ENCODE data around the gene CD40LG.

Gene CD40LG

DNA sequence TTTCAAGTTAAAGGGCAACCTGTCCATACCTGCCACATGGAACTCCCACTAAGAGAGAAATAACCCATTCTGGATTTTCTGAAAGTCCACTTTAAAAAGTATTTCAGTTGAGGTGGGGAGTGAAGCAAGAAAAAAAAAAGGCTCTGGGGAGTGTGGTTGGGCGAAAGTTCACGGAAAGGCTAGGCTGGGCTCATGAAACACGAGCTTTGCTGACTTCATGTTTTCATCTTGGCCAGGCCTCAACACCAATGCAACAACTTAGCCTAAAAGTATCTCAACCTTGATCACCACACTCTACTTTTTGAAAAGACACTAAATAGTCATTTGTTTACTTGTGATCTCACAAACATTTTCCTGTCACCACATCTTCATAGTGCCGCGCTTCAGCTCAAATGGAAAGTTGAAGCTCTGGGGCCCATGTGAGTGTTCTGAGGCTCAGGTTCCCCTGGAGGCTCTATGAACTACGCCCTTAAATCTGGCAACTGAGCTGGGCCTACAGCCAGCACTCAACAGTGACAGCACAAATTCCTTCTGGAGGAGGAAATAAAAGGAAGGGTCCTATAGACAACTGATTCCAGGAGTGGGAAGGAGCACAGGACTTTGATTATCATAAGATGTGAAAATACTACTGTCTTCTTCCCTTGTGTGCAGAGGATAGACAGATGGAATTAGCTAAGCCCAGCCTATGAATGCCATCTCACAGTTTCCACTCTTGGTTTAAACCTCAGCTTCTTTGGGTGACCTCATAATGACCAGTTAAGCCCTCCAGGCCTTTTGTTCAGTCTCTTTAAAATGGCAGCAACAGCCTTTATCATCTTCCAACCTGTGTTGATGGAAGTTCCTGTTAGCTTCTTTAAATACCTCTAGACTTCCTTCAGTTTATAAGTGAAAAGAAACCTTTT, 5.1 kb downstream of the CD40LG start:
- TF ChIP-seq, protein P1, sequence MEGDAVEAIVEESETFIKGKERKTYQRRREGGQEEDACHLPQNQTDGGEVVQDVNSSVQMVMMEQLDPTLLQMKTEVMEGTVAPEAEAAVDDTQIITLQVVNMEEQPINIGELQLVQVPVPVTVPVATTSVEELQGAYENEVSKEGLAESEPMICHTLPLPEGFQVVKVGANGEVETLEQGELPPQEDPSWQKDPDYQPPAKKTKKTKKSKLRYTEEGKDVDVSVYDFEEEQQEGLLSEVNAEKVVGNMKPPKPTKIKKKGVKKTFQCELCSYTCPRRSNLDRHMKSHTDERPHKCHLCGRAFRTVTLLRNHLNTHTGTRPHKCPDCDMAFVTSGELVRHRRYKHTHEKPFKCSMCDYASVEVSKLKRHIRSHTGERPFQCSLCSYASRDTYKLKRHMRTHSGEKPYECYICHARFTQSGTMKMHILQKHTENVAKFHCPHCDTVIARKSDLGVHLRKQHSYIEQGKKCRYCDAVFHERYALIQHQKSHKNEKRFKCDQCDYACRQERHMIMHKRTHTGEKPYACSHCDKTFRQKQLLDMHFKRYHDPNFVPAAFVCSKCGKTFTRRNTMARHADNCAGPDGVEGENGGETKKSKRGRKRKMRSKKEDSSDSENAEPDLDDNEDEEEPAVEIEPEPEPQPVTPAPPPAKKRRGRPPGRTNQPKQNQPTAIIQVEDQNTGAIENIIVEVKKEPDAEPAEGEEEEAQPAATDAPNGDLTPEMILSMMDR (IDR thresholded peaks at IDR 0.05), result no peak

DNA sequence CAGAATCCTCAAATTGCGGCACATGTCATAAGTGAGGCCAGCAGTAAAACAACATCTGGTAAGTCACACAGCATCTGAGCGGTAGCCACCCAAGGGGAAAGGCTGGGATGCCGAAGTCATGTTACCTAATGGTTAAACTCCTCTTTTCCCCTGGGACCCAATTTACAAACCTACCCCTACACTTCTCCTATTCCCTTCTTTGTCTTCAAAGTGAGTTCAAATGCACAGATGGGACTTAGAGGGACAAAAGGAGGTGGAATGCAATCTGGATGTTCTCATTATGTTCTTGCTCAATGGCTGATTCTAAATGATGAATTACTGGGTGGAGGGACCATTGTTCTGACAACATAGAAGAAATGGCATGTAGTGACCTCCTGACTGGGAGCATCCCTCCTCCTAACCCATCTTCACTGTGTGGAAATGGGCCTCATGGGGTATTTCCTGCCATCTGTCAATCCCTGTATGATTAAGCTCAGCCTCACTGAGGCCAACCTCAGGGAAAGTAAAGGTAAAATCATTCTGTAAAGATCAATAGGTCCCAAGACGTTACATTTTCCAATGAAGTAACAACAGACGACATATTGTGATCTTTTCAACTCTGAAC, 8.5 kb downstream of the CD40LG start:
- TF ChIP-seq, protein P1 (IDR thresholded peaks at IDR 0.05), result no peak

DNA sequence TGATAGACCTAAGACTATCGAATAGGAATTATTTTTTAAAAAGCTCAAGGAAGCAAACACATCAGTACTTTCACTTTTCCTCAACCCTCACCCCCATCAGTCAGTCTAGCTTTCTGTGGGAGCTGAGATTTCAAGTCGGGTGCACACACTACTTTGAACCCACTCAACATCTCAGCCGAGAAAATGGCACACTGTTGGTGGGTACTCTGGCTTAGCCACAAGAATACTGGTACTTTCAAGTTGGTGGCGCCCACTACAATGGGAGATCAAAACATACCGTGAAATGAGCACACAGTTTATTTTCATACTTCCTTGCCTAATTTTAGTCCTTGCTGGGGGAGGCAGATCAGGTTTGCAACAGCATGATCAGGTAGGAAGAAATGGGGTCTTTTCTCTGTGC, 10.2 kb downstream of the CD40LG start:
- TF ChIP-seq, protein P1 (IDR thresholded peaks at IDR 0.05), result no peak

DNA sequence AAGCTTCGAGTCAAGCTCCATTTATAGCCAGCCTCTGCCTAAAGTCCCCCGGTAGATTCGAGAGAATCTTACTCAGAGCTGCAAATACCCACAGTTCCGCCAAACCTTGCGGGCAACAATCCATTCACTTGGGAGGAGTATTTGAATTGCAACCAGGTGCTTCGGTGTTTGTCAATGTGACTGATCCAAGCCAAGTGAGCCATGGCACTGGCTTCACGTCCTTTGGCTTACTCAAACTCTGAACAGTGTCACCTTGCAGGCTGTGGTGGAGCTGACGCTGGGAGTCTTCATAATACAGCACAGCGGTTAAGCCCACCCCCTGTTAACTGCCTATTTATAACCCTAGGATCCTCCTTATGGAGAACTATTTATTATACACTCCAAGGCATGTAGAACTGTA, 11.2 kb downstream of the CD40LG start:
- TF ChIP-seq, protein P1 (IDR thresholded peaks at IDR 0.05), result no peak

DNA sequence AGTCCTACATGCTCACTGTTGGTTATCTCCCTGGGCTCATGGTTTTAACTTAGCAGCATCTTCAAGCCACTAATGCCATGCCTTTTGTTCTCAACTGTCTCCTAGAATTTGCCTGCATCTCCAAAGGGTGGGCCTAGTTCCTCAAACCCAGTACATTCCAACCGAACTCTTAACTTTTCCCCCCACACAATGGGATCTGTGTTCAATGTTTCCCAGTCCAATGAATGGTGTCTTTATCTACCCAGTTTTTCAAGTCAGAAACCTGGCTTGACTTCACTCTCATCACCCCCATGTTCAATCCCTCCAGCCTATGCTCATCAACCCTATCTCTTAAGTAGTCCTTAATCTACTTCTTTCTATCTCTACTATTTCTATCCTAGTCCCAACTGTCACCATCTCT, 12.9 kb downstream of the CD40LG start:
- TF ChIP-seq, protein P1 (IDR thresholded peaks at IDR 0.05), result no peak

DNA sequence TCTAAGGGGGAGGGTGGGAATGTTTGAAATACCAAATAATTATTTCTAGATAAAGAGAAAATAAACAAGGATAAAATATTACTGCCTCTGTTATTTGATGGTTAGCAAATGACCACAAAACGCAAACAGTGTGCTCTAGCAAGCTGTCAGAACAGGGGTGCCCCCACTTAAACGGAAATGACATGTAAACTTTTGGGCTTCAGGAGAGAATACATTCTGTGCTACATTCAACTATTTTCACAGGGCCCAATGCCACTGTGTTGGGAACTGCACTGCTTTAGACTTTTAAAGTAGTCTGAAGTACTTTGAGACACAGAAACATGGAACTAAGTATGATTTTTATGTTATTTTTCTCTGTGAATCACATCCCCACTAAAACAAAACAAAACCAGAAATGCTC, 14.1 kb downstream of the CD40LG start:
- TF ChIP-seq, protein P1 (IDR thresholded peaks at IDR 0.05), result no peak

DNA sequence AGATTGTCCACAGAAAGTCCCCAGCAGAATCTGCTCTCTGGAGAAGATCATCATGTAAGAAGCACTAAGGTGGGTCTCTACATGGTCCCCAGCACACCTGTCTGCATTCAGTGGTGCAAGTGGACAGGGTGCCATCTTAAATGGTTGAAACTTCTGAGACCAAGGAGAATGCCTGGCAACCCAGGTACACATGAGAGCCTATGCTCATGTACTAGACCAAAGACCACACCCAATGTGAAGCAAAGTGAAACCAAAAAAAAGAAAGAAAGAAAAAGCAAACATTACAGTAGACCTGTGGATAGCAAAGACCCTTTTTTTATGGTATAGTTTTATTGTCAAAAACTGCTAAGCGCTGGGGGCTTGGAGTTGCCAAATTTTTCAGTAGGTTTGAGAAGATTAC, 15.0 kb downstream of the CD40LG start:
- TF ChIP-seq, protein P1 (IDR thresholded peaks at IDR 0.05), result no peak
